Liver (tissue), 9 donors: ENCODE data around the gene ZNF655. TPM values are rescaled to one million over a fixed set of nuclear protein-coding genes. Genes with fewer than 3 reads are reported as not detected.

Experiments
- DNase-seq: peaks from one replicate; pipeline ENCODE4 v3.0.0-alpha.2; 2017; ENCODE audit warnings: low spot score
- H3K27ac ChIP-seq, 2 donors: one replicate each; pipeline ENCODE4 v1.7.0; 2013; ENCODE audit warnings: inconsistent platforms in 2 of 2, low read length in 2 of 2, control low read depth in 1 of 2, low read depth in 1 of 2, mild to moderate bottlenecking in 1 of 2
- H3K27me3 ChIP-seq, 4 donors: one replicate each; pipeline versions ENCODE4 v1.6.1 to v1.7.0; 2013; ENCODE audit warnings: low read length in 3 of 4, inconsistent platforms in 1 of 4, mild to moderate bottlenecking in 1 of 4, moderate library complexity in 1 of 4; ENCODE audit not compliant: control insufficient read depth in 4 of 4, insufficient read depth in 4 of 4
- H3K36me3 ChIP-seq, 4 donors: one replicate each; pipeline versions ENCODE4 v1.6.1 to v1.7.0; 2013; ENCODE audit warnings: low read length in 3 of 4, mild to moderate bottlenecking in 3 of 4, low read depth in 1 of 4, moderate library complexity in 1 of 4; ENCODE audit not compliant: control insufficient read depth in 4 of 4, insufficient read depth in 3 of 4
- H3K4me1 ChIP-seq, 4 donors: one replicate each; pipeline versions ENCODE4 v1.6.1 to v1.7.0; 2013; ENCODE audit warnings: low read length in 3 of 4, mild to moderate bottlenecking in 3 of 4, moderate library complexity in 1 of 4; ENCODE audit not compliant: control insufficient read depth in 4 of 4, insufficient read depth in 4 of 4
- H3K4me3 ChIP-seq, 3 donors: one replicate each; pipeline versions ENCODE4 v1.6.1 to v1.7.0; 2013; ENCODE audit warnings: low read length in 3 of 3, control low read depth in 1 of 3, low read depth in 1 of 3, mild to moderate bottlenecking in 1 of 3
- H3K9ac ChIP-seq, 2 donors: one replicate each; pipeline ENCODE4 v1.7.0; 2013; ENCODE audit warnings: low read length in 2 of 2, mild to moderate bottlenecking in 2 of 2, moderate library complexity in 2 of 2, control low read depth in 1 of 2, low read depth in 1 of 2
- H3K9me3 ChIP-seq, 4 donors: one replicate each; pipeline versions ENCODE4 v1.6.1 to v1.7.0; 2013; ENCODE audit warnings: low read length in 3 of 4; ENCODE audit not compliant: control insufficient read depth in 4 of 4
- EGR1 ChIP-seq, 2 donors: IDR thresholded peaks; 2 replicates each; pipeline ENCODE4 v1.6.1; 2016 to 2018; ENCODE audit warnings: antibody characterized with exemption in 2 of 2, low read depth in 2 of 2
- FOXA1 ChIP-seq: IDR thresholded peaks from 2 replicates; pipeline ENCODE4 v1.6.1; 2016; ENCODE audit warnings: antibody characterized with exemption
- FOXA2 ChIP-seq: IDR thresholded peaks from 2 replicates; pipeline ENCODE4 v1.6.1; 2016; ENCODE audit warnings: antibody characterized with exemption
- GABPA ChIP-seq, 2 donors: IDR thresholded peaks in 1 of 2; conservative IDR thresholded peaks in 1 of 2; 2 replicates each; pipeline ENCODE4 v1.6.1; 2016; ENCODE audit warnings: antibody characterized with exemption in 2 of 2, mild to moderate bottlenecking in 1 of 2, moderate library complexity in 1 of 2
- HNF4A ChIP-seq, 2 donors: conservative IDR thresholded peaks; 2 replicates each; pipeline ENCODE4 v1.6.1; 2016; ENCODE audit warnings: antibody characterized with exemption in 2 of 2, mild to moderate bottlenecking in 2 of 2
- HNF4G ChIP-seq: IDR thresholded peaks from 2 replicates; pipeline ENCODE4 v1.6.1; 2016; ENCODE audit warnings: antibody characterized with exemption
- RAD21 ChIP-seq, 2 donors: IDR thresholded peaks; 2 replicates each; pipeline ENCODE4 v1.6.1; 2016; ENCODE audit warnings: antibody characterized with exemption in 2 of 2, mild to moderate bottlenecking in 2 of 2
- SP1 ChIP-seq: IDR thresholded peaks from 2 replicates; pipeline ENCODE4 v1.6.1; 2018; ENCODE audit warnings: antibody characterized with exemption, mild to moderate bottlenecking
- YY1 ChIP-seq: IDR thresholded peaks from 2 replicates; pipeline ENCODE4 v1.6.1; 2016; ENCODE audit warnings: antibody characterized with exemption, mild to moderate bottlenecking
- WGBS: extraction: QIAGEN DNeasy Blood & Tissue Kit; methylation state at CpG from one replicate; pipeline ENCODE4 v1.1.7; 2013; 5-methylcytosine and 5-hydroxymethylcytosine counted together
- polyA plus RNA-seq, 2 donors: library from polyadenylated mRNA; stranded (reverse) in 1 of 2; unstranded in 1 of 2; fragments of 200-250 nt in 1 of 2; fragments of >200 nt in 1 of 2; fragmentation: Nextera tagmentation in 1 of 2; extraction: Ambion mirVana in 1 of 2; gene quantifications; one replicate each; pipeline versions ENCODE4 v1.2.1 to v1.2.3, GENCODE V29; 2013 to 2015
- total RNA-seq, 2 donors: library from RNA; depleted of rRNA; stranded (reverse); fragments of >200 nt; gene quantifications; one replicate each; pipeline ENCODE4 v1.2.3, GENCODE V29; 2014
- TF ChIP-seq, protein P1 (sequence below): IDR thresholded peaks from 2 replicates; pipeline ENCODE4 v1.6.1; 2016; ENCODE audit warnings: antibody characterized with exemption, mild to moderate bottlenecking
- TF ChIP-seq, protein P2 (sequence below): IDR thresholded peaks from 2 replicates; pipeline ENCODE4 v1.6.1; 2016; ENCODE audit warnings: antibody characterized with exemption
- TF ChIP-seq, protein P3 (sequence below): fragments of 150-350 bp; IDR thresholded peaks from 2 replicates; pipeline ENCODE4 v1.5.1; 2017; ENCODE audit warnings: improper control_type of control experiment, low read depth, low read length; ENCODE audit not compliant: missing input control
- donor health status: healthy.
- donor health status: healthy.
- donor health status: healthy.
- donor health status: healthy.
- donor health status: healthy.

The ZNF655 gene
- total and polyA plus RNA-seq, 4 donors, result 15.9 to 59.7 (median 32.4) TPM

DNA sequence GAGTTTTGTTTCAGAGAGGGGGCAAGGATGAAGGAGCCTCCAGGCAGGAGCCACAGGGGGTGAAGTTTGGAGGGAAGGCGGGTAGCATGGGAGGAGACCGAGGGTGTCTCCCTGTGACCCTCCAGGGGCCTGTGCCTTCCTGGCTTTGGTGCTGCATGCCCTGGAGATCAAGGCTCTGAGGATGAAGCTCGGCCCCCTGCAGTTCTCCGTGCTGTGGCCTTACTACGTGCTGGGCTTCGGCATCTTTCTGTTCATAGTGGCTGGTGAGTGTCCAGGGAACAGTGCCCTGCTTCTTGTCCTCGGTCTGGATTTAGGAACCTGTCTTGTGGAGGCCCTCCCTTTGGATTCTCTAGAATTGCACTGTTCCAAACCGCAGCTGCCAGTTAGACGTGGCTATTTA lies 49.1 kb downstream of the ZNF655 start (continued):
- TF ChIP-seq, protein P1, sequence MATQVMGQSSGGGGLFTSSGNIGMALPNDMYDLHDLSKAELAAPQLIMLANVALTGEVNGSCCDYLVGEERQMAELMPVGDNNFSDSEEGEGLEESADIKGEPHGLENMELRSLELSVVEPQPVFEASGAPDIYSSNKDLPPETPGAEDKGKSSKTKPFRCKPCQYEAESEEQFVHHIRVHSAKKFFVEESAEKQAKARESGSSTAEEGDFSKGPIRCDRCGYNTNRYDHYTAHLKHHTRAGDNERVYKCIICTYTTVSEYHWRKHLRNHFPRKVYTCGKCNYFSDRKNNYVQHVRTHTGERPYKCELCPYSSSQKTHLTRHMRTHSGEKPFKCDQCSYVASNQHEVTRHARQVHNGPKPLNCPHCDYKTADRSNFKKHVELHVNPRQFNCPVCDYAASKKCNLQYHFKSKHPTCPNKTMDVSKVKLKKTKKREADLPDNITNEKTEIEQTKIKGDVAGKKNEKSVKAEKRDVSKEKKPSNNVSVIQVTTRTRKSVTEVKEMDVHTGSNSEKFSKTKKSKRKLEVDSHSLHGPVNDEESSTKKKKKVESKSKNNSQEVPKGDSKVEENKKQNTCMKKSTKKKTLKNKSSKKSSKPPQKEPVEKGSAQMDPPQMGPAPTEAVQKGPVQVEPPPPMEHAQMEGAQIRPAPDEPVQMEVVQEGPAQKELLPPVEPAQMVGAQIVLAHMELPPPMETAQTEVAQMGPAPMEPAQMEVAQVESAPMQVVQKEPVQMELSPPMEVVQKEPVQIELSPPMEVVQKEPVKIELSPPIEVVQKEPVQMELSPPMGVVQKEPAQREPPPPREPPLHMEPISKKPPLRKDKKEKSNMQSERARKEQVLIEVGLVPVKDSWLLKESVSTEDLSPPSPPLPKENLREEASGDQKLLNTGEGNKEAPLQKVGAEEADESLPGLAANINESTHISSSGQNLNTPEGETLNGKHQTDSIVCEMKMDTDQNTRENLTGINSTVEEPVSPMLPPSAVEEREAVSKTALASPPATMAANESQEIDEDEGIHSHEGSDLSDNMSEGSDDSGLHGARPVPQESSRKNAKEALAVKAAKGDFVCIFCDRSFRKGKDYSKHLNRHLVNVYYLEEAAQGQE, result no peak
- no peak for TF ChIP-seq FOXA2
- TF ChIP-seq YY1, result no peak
- TF ChIP-seq, protein P2, sequence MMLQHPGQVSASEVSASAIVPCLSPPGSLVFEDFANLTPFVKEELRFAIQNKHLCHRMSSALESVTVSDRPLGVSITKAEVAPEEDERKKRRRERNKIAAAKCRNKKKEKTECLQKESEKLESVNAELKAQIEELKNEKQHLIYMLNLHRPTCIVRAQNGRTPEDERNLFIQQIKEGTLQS, result no peak
- no peak for TF ChIP-seq HNF4A (conservative IDR thresholded peaks at IDR 0.05)
- TF ChIP-seq FOXA1, result no peak
- TF ChIP-seq, protein P3, sequence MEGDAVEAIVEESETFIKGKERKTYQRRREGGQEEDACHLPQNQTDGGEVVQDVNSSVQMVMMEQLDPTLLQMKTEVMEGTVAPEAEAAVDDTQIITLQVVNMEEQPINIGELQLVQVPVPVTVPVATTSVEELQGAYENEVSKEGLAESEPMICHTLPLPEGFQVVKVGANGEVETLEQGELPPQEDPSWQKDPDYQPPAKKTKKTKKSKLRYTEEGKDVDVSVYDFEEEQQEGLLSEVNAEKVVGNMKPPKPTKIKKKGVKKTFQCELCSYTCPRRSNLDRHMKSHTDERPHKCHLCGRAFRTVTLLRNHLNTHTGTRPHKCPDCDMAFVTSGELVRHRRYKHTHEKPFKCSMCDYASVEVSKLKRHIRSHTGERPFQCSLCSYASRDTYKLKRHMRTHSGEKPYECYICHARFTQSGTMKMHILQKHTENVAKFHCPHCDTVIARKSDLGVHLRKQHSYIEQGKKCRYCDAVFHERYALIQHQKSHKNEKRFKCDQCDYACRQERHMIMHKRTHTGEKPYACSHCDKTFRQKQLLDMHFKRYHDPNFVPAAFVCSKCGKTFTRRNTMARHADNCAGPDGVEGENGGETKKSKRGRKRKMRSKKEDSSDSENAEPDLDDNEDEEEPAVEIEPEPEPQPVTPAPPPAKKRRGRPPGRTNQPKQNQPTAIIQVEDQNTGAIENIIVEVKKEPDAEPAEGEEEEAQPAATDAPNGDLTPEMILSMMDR, result no peak
- no peak for TF ChIP-seq HNF4G

DNA sequence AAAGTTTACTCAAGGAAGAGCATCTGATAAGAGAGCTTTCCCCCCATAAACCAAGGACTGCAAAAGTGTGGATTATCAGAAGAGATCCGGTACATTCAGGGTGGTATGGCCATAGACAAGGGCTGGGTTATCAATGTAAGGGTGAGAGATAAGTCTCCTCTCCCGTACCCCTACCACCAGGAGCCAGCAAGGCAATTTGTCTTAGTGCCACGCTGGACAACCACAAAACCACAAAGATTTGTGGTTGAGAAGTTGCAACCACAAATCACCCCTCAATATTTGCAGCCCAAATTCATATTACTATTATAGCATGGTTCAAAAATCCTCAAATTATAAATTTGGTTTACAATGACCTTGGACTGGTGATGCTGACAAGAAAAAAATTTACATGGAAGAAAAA lies 56.1 kb downstream of the ZNF655 start:
- no peaks in the 10 kb centered on the region for H3K9me3 ChIP-seq
- no peak for TF ChIP-seq GABPA (IDR thresholded peaks at IDR 0.05 in 1 of 2, conservative IDR thresholded peaks at IDR 0.05 in 1 of 2)
- no peak for TF ChIP-seq RAD21 (IDR thresholded peaks at IDR 0.05)
- no peak for TF ChIP-seq EGR1 (IDR thresholded peaks at IDR 0.05; ENCODE audit: low read depth in 2 of 2)
- TF ChIP-seq, protein P1, result no peak
- no peak for TF ChIP-seq FOXA2
- TF ChIP-seq, protein P3, result no peak
- TF ChIP-seq SP1, result no peak
- no peak for TF ChIP-seq YY1
- H3K27me3 ChIP-seq, result no peaks in the 10 kb centered on the region
- no peak overlapping the region for H3K27ac ChIP-seq
- H3K36me3 ChIP-seq, result peaks cover 0 to 11% (median 7%) of the 10 kb centered on the region in 4 donors
- peaks cover 2 to 17% (median 8%) of the 10 kb centered on the region in 4 donors for H3K4me1 ChIP-seq
- no peak overlapping the region for H3K4me3 ChIP-seq
- H3K9ac ChIP-seq, result no peak overlapping the region
- 86% methylated on average over 3 of the region's 3 CpGs for WGBS
- no peak for DNase-seq
